ENCODE data around the gene MEOX2. TPM values are rescaled to one million over a fixed set of nuclear protein-coding genes. Genes with fewer than 3 reads are reported as not detected.

The MEOX2 gene
- total and polyA plus RNA-seq, 10 of the 15 experiments (the other 5 are each of a cell fraction or from before 2014, with no cell fraction given), result not detected

- TF ChIP-seq HDAC6 (IDR thresholded peaks at IDR 0.05; ENCODE audit: unreplicated experiment), result no peak
- no peak for TF ChIP-seq E2F8 (IDR thresholded peaks at IDR 0.05; ENCODE audit: low read depth, partially characterized antibody)
- TF ChIP-seq NR2F1 (conservative IDR thresholded peaks at IDR 0.05), result no peak
- TF ChIP-seq RUNX3 (IDR thresholded peaks at IDR 0.05; ENCODE audit: low read length), result no peak
- no peak for TF ChIP-seq KLF5 (IDR thresholded peaks at IDR 0.05; ENCODE audit: partially characterized antibody)
- TF ChIP-seq ZNF622 (IDR thresholded peaks at IDR 0.05), result no peak
- no peak for TF ChIP-seq SMC3 (IDR thresholded peaks at IDR 0.05; ENCODE audit: borderline replicate concordance, low read length)
- no peak for TF ChIP-seq HCFC1 (IDR thresholded peaks at IDR 0.05; ENCODE audit: low read length)
- TF ChIP-seq ZNF274 (IDR thresholded peaks at IDR 0.05; ENCODE audit: insufficient read depth, insufficient read length), result no peak
- TF ChIP-seq MEF2A (IDR thresholded peaks at IDR 0.05; ENCODE audit: insufficient read depth, low read depth, low read length), result no peak
- TF ChIP-seq TCF7 (IDR thresholded peaks at IDR 0.05; ENCODE audit: borderline replicate concordance), result no peak
- TF ChIP-seq CHD2 (IDR thresholded peaks at IDR 0.05; ENCODE audit: borderline replicate concordance, low read depth, low read length), result no peak
- no peak for TF ChIP-seq KDM1A (IDR thresholded peaks at IDR 0.05; ENCODE audit: borderline replicate concordance)
- no peak for TF ChIP-seq RAD51 (IDR thresholded peaks at IDR 0.05)
- TF ChIP-seq ZBED1 (IDR thresholded peaks at IDR 0.05; ENCODE audit: borderline replicate concordance), result no peak
- no peak for TF ChIP-seq ZSCAN29 (IDR thresholded peaks at IDR 0.05)
- TF ChIP-seq USF1 (IDR thresholded peaks at IDR 0.05; ENCODE audit: borderline replicate concordance, extremely low read length, insufficient read depth, low read depth, low read length), result no peak
- TF ChIP-seq ATF2 (IDR thresholded peaks at IDR 0.05; ENCODE audit: low read length), result no peak
- no peak for TF ChIP-seq CTCF (IDR thresholded peaks at IDR 0.05 in 2 of 3, conservative IDR thresholded peaks at IDR 0.05 in 1 of 3; ENCODE audit: control insufficient read depth in 2 of 3, extremely low read depth in 1 of 3, insufficient read depth in 1 of 3, low read depth in 3 of 3, low read length in 3 of 3)
- intact Hi-C loops (cut with micrococcal nuclease; ENCODE audit: unreplicated experiment), result no loop called here
- in situ Hi-C loops (cut with MboI), result no loop called here
- Histone ChIP-seq H3K4me3 (no peak overlapping the region), H2AFZ (ENCODE audit: control insufficient read depth, low read depth, low read length) (no peak overlapping the region), H3K9me3 (replicated peaks; ENCODE audit: control insufficient read depth, insufficient read depth, low read length) (no peaks in the 10 kb centered on the region), H3K4me1 (ENCODE audit: control insufficient read depth, insufficient read depth, low read length) (no peaks in the 10 kb centered on the region), H3K9ac (ENCODE audit: control insufficient read depth, insufficient read depth, low read length) (no peak overlapping the region), H3K36me3 (ENCODE audit: control insufficient read depth in 2 of 2, insufficient read depth in 2 of 2, low read length in 1 of 2) (no peaks in the 10 kb centered on the region), H3K27me3 (replicated peaks in 1 of 2; ENCODE audit: control insufficient read depth in 2 of 2, insufficient read depth in 2 of 2, low read length in 1 of 2) (no peaks in the 10 kb centered on the region), H3K27ac (ENCODE audit: control insufficient read depth, insufficient read depth) (no peak overlapping the region), H3K4me2 (ENCODE audit: control insufficient read depth, insufficient read depth) (no peak overlapping the region), H4K20me1 (ENCODE audit: control insufficient read depth, insufficient read depth) (no peaks in the 10 kb centered on the region), H3K79me2 (ENCODE audit: control insufficient read depth, insufficient read depth, low read length) (no peaks in the 10 kb centered on the region)
- ATAC-seq, result no peak
- ChIA-PET RAD21 (ENCODE audit: unreplicated experiment) (interaction anchor here (0.7 kb wide), 1 partner anchor 21 kb away, joined by 3 read pairs; no protein-coding TSS in a partner anchor), CTCF (no interaction called here), POLR2A (no interaction called here), SMC1A (ENCODE audit: uncharacterized antibody, unreplicated experiment) (interaction anchor here (0.6 to 1.7 kb wide), 3 partner anchors 10 to 99 kb away, joined by 3 to 4 read pairs (median 3); no protein-coding TSS in a partner anchor)
- no peak for FAIRE-seq
- DNase-seq (ENCODE audit: low read depth, low spot score), result no peak
- BruUV-seq (replicated peaks), result no TSS peak
- 40% methylated on average over 5 of the region's 5 CpGs for WGBS (ENCODE audit: insufficient coverage, insufficient replicate concordance, low lambda C conversion rate, missing lambda C conversion rate)
These were observed 18.5 kb downstream of the MEOX2 start for GRCh38 chr7:15667991-15668390.

Measured in GM12878 (cell line).